ENCODE measurements around the gene EN1. TPM values are rescaled to one million over a fixed set of nuclear protein-coding genes. Genes with fewer than 3 reads are reported as not detected.

EN1 gene
- polyA plus RNA-seq, 1 donor (not counting 4 experiments of a cell fraction or from before 2014, with no cell fraction given), result 0.05 TPM

GRCh38 chr2:118856330-118856977 lies 9.0 kb upstream of the EN1 start:
- H3K9me1 ChIP-seq (ENCODE audit: control insufficient read depth, extremely low read depth, insufficient read depth, low read length), result no peaks in the 10 kb centered on the region
- H3K36me3 ChIP-seq (ENCODE audit: control insufficient read depth in 2 of 2, extremely low read depth in 1 of 2, insufficient read depth in 2 of 2, low read length in 2 of 2), result no peaks in the 10 kb centered on the region
- H3K27me3 ChIP-seq (ENCODE audit: control insufficient read depth, extremely low read depth, insufficient read depth, low read length), result peaks cover 65% of the 10 kb centered on the region
- no peak overlapping the region for H3K4me3 ChIP-seq (ENCODE audit: control insufficient read depth in 2 of 3, extremely low read depth in 1 of 3, insufficient read depth in 2 of 3, low read depth in 1 of 3, low read length in 3 of 3)
- H3K4me1 ChIP-seq (ENCODE audit: control insufficient read depth, extremely low read depth, insufficient read depth, low read length), result peaks cover 10% of the 10 kb centered on the region
- no peak for DNase-seq (ENCODE audit: low read depth, low spot score)
- TF ChIP-seq CTCF (optimal IDR thresholded peaks at IDR 0.05 in 1 of 3, IDR thresholded peaks at IDR 0.05 in 1 of 3, conservative IDR thresholded peaks at IDR 0.05 in 1 of 3; ENCODE audit: extremely low read depth in 1 of 3, insufficient read depth in 2 of 3, low read length in 3 of 3) (no peak), EZH2 (IDR thresholded peaks at IDR 0.05; ENCODE audit: low read length) (peak; percentile 60)
- dilution Hi-C loops (cut with MboI; ENCODE audit: extremely low pct_ligation_motif_present, low sequenced_read_pairs), result no loop called here
- no peak overlapping the region for H3K9ac ChIP-seq (ENCODE audit: control insufficient read depth, extremely low read depth, insufficient read depth, low read length)
- no peak for FAIRE-seq
- no peaks in the 10 kb centered on the region for H4K20me1 ChIP-seq (ENCODE audit: control insufficient read depth, extremely low read depth, insufficient read depth, low read length)
- H3K9me3 ChIP-seq (ENCODE audit: control insufficient read depth, low read depth, low read length), result no peaks in the 10 kb centered on the region
- peak overlapping the region; percentile 74 for H3K4me2 ChIP-seq (ENCODE audit: control insufficient read depth, extremely low read depth, insufficient read depth, low read depth, low read length)
- H3K27ac ChIP-seq (ENCODE audit: control insufficient read depth, insufficient read depth, low read length), result no peak overlapping the region
- H3K79me2 ChIP-seq (ENCODE audit: control insufficient read depth, insufficient read depth, low read length), result no peaks in the 10 kb centered on the region
- H2AFZ ChIP-seq (ENCODE audit: control insufficient read depth, low read length), result no peak overlapping the region

GRCh38 chr2:118855451-118856279 lies 8.2 kb upstream of the EN1 start:
- no peak for FAIRE-seq
- no peaks in the 10 kb centered on the region for H3K9me1 ChIP-seq (ENCODE audit: control insufficient read depth, extremely low read depth, insufficient read depth, low read length)
- peak overlapping the region; percentile 11 for H2AFZ ChIP-seq (ENCODE audit: control insufficient read depth, low read length)
- H3K9me3 ChIP-seq (ENCODE audit: control insufficient read depth, low read depth, low read length), result no peaks in the 10 kb centered on the region
- no peaks in the 10 kb centered on the region for H4K20me1 ChIP-seq (ENCODE audit: control insufficient read depth, extremely low read depth, insufficient read depth, low read length)
- no peaks in the 10 kb centered on the region for H3K36me3 ChIP-seq (ENCODE audit: control insufficient read depth in 2 of 2, extremely low read depth in 1 of 2, insufficient read depth in 2 of 2, low read length in 2 of 2)
- dilution Hi-C loops (cut with MboI; ENCODE audit: extremely low pct_ligation_motif_present, low sequenced_read_pairs), result no loop called here
- no peak overlapping the region for H3K27ac ChIP-seq (ENCODE audit: control insufficient read depth, insufficient read depth, low read length)
- no peaks in the 10 kb centered on the region for H3K79me2 ChIP-seq (ENCODE audit: control insufficient read depth, insufficient read depth, low read length)
- peak; percentile 77 to 95 (median 91) for TF ChIP-seq CTCF (optimal IDR thresholded peaks at IDR 0.05 in 1 of 3, IDR thresholded peaks at IDR 0.05 in 1 of 3, conservative IDR thresholded peaks at IDR 0.05 in 1 of 3; ENCODE audit: extremely low read depth in 1 of 3, insufficient read depth in 2 of 3, low read length in 3 of 3)
- no peak for TF ChIP-seq EZH2 (IDR thresholded peaks at IDR 0.05; ENCODE audit: low read length)
- H3K27me3 ChIP-seq (ENCODE audit: control insufficient read depth, extremely low read depth, insufficient read depth, low read length), result peaks cover 69% of the 10 kb centered on the region
- no peak overlapping the region for H3K9ac ChIP-seq (ENCODE audit: control insufficient read depth, extremely low read depth, insufficient read depth, low read length)
- H3K4me2 ChIP-seq (ENCODE audit: control insufficient read depth, extremely low read depth, insufficient read depth, low read depth, low read length), result peak overlapping the region; percentile 74
- no peak for DNase-seq (ENCODE audit: low read depth, low spot score)
- peaks cover 8% of the 10 kb centered on the region for H3K4me1 ChIP-seq (ENCODE audit: control insufficient read depth, extremely low read depth, insufficient read depth, low read length)
- H3K4me3 ChIP-seq (ENCODE audit: control insufficient read depth in 2 of 3, extremely low read depth in 1 of 3, insufficient read depth in 2 of 3, low read depth in 1 of 3, low read length in 3 of 3), result peak overlapping the region; percentile 19 to 53 (median 36)

Data from keratinocyte (primary cell).